OCI-LY7 (cell line): ENCODE results near the gene STMN3. TPM values are rescaled to one million over a fixed set of nuclear protein-coding genes. Genes with fewer than 3 reads are reported as not detected.
"Not testable (repeated sequence)": the region's sequence is repeated elsewhere in the genome, so short reads cannot be mapped to it uniquely, and the experiment has no call there.

Experiments used
- BruUV-seq: library from RNA; stranded (reverse); fragments of 400-500 nt; replicated peaks from 2 replicates; lab custom pipeline; 2021; lab: Mats Ljungman, UMichigan
- CTCF ChIA-PET: fragments of 300-600 bp; sonication (Branson Sonifier 250); formaldehyde crosslinking; loops from one replicate; lab custom pipeline; 2022; ENCODE audit warnings: antibody characterized with exemption; ENCODE audit not compliant: unreplicated experiment; lab: Charles Lee
- POLR2A ChIA-PET: fragments of 300-600 bp; sonication (Branson Sonifier 250); formaldehyde crosslinking; loops from one replicate; lab custom pipeline; 2022; ENCODE audit warnings: antibody characterized with exemption; lab: Charles Lee
- DNase-seq: peaks from one replicate; pipeline ENCODE4 v3.0.0-alpha.2; 2015; ENCODE audit warnings: low spot score
- H2AFZ ChIP-seq: fragments of 200-600 bp; sonication (generic), shearing (Covaris generic); 2 replicates; pipeline ENCODE4 v1.6.1; 2014; ENCODE audit warnings: mild to moderate bottlenecking, antibody characterized with exemption, low read length, moderate library complexity
- H3K27ac ChIP-seq: fragments of 200-600 bp; sonication (generic); 2 replicates; pipeline ENCODE4 v1.5.1; 2014; ENCODE audit warnings: mixed run types, low read depth, mild to moderate bottlenecking, moderate library complexity, low read length, inconsistent platforms; ENCODE audit not compliant: poor library complexity, severe bottlenecking
- H3K36me3 ChIP-seq: fragments of 200-600 bp; sonication (generic); 2 replicates; pipeline ENCODE4 v1.6.1; 2014; ENCODE audit warnings: mild to moderate bottlenecking, antibody characterized with exemption, low read length, moderate library complexity, mixed read lengths; ENCODE audit not compliant: insufficient read depth
- H3K4me1 ChIP-seq: fragments of 200-600 bp; sonication (generic); 2 replicates; pipeline ENCODE4 v1.5.1; 2014; ENCODE audit warnings: mild to moderate bottlenecking, low read length; ENCODE audit not compliant: insufficient read depth, poor library complexity, severe bottlenecking
- H3K4me2 ChIP-seq: fragments of 200-600 bp; sonication (generic); 2 replicates; pipeline ENCODE4 v1.6.1; 2014; ENCODE audit warnings: mild to moderate bottlenecking, low read length
- H3K4me3 ChIP-seq: fragments of 200-600 bp; sonication (generic); 2 replicates; pipeline ENCODE4 v1.5.1; 2014; ENCODE audit warnings: mild to moderate bottlenecking, low read depth, low read length; ENCODE audit not compliant: poor library complexity, severe bottlenecking
- H3K79me2 ChIP-seq: fragments of 200-600 bp; sonication (generic); 2 replicates; pipeline ENCODE4 v1.6.1; 2016; ENCODE audit warnings: low read depth, mild to moderate bottlenecking, low read length, moderate library complexity, mixed read lengths; ENCODE audit not compliant: insufficient read depth
- H3K9me2 ChIP-seq: fragments of 200-600 bp; sonication (generic); 2 replicates; pipeline ENCODE4 v1.6.1; 2016; ENCODE audit warnings: mild to moderate bottlenecking, low read length, mixed read lengths; ENCODE audit not compliant: insufficient read depth
- H3K9me3 ChIP-seq: fragments of 200-600 bp; sonication (generic); 2 replicates; pipeline ENCODE4 v1.6.1; 2014; ENCODE audit warnings: mild to moderate bottlenecking, mixed run types, low read length, mixed read lengths
- H4K20me1 ChIP-seq: fragments of 200-600 bp; sonication (generic); 2 replicates; pipeline ENCODE4 v1.6.1; 2014; ENCODE audit warnings: mild to moderate bottlenecking, antibody characterized with exemption, low read length, moderate library complexity, mixed read lengths; ENCODE audit not compliant: insufficient read depth
- EZH2phosphoT487 ChIP-seq: fragments of 200-600 bp; sonication (generic); IDR thresholded peaks from 2 replicates; pipeline ENCODE4 v1.6.1; 2018; ENCODE audit warnings: low read depth, borderline replicate concordance, mild to moderate bottlenecking, mixed run types, antibody characterized with exemption, low read length, moderate library complexity, mixed read lengths
- intact Hi-C: fragments of 100-400 bp; cut with micrococcal nuclease; formaldehyde crosslinking; loops from one replicate; pipeline ENCODE4 v1.10.0; 2022; ENCODE audit not compliant: unreplicated experiment
- total RNA-seq, 2 experiments: library from RNA; depleted of rRNA in 1 of 2; stranded (reverse); fragments of >200 nt in 1 of 2; shearing (Covaris generic) in 1 of 2; gene quantifications; 2 replicates each; pipeline ENCODE4 v1.2.3, GENCODE V29; 2014 to 2022
- TF ChIP-seq, protein P1 (sequence below): fragments of 200-600 bp; sonication (generic); conservative IDR thresholded peaks from 2 replicates; pipeline ENCODE4 v1.5.1; 2014; ENCODE audit warnings: mild to moderate bottlenecking, antibody characterized with exemption, low read length, moderate library complexity, mixed read lengths

Gene STMN3
- total RNA-seq, 2 experiments from 2014 or later = 6.7 TPM

DNA sequence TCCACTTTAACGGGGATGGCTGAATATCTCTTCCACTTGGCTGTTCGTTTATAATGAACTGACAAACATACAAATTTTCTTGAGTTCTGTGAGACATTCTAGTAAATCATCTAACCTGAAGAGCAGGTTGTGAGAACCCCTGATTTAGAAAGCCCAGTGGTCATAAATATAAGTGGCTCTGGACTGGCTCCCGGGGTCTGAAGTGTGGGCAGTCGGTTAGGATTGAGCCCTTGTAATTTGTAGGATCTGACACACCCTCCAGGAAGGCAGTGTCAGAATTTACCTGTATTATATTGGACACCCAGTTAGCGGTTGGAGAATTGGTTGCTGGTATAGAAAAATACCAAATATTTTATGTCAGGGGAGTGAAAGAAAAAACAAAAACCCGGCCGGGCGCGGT lies 19.5 kb downstream of the STMN3 start:
- no peak for DNase-seq
- Histone ChIP-seq H4K20me1 (no peaks in the 10 kb centered on the region), H3K36me3 (peaks cover 7% of the 10 kb centered on the region; the same call in 1 of the 2 replicates), H3K9me2 (no peaks in the 10 kb centered on the region), H3K79me2 (peaks cover 3% of the 10 kb centered on the region), H2AFZ (no peak overlapping the region), H3K4me1 (peaks cover 16% of the 10 kb centered on the region), H3K9me3 (no peaks in the 10 kb centered on the region), H3K27ac (no peak overlapping the region), H3K4me3 (no peak overlapping the region), H3K4me2 (no peak overlapping the region)
- POLR2A ChIA-PET = interaction anchor here (0.7 kb wide), 1 partner anchor 59 kb away, joined by 3 read pairs; no protein-coding TSS in a partner anchor
- CTCF ChIA-PET = no interaction called here
- TF ChIP-seq EZH2phosphoT487 = no peak
- TF ChIP-seq, protein P1, sequence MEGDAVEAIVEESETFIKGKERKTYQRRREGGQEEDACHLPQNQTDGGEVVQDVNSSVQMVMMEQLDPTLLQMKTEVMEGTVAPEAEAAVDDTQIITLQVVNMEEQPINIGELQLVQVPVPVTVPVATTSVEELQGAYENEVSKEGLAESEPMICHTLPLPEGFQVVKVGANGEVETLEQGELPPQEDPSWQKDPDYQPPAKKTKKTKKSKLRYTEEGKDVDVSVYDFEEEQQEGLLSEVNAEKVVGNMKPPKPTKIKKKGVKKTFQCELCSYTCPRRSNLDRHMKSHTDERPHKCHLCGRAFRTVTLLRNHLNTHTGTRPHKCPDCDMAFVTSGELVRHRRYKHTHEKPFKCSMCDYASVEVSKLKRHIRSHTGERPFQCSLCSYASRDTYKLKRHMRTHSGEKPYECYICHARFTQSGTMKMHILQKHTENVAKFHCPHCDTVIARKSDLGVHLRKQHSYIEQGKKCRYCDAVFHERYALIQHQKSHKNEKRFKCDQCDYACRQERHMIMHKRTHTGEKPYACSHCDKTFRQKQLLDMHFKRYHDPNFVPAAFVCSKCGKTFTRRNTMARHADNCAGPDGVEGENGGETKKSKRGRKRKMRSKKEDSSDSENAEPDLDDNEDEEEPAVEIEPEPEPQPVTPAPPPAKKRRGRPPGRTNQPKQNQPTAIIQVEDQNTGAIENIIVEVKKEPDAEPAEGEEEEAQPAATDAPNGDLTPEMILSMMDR = no peak
- BruUV-seq = no TSS peak
- intact Hi-C loops = no loop called here

DNA sequence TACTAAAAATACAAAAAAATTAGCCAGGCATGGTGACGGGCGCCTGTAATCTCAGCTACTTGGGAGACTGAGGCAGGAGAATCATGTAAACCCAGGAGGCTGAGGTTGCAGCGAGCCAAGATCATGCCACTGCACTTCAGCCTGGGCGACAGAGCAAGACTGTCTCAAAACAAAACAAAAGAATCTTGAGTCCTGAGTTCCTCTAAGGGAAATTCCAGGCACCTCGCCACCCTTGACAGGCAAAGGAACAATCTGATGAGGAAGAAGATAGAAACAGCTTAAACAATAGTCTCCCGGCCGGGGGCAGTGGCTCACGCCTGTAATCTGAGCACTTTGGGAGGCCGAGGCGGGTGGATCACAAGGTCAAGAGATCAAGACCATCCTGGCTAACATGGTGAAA lies 21.8 kb downstream of the STMN3 start:
- H3K4me2 ChIP-seq, H3K4me3 ChIP-seq, intact Hi-C loops, BruUV-seq, DNase-seq, H2AFZ ChIP-seq, H3K27ac ChIP-seq, POLR2A ChIA-PET, H3K9me2 ChIP-seq, H3K9me3 ChIP-seq, H4K20me1 ChIP-seq: not testable (repeated sequence)
- CTCF ChIA-PET = interaction anchor here (1.3 kb wide), 1 partner anchor 10 kb away, joined by 3 read pairs; no protein-coding TSS in a partner anchor
- peaks cover 21% of the 10 kb centered on the region for H3K79me2 ChIP-seq
- H3K4me1 ChIP-seq = peaks cover 20% of the 10 kb centered on the region
- peaks cover 12% of the 10 kb centered on the region; the same call in 1 of the 2 replicates for H3K36me3 ChIP-seq

DNA sequence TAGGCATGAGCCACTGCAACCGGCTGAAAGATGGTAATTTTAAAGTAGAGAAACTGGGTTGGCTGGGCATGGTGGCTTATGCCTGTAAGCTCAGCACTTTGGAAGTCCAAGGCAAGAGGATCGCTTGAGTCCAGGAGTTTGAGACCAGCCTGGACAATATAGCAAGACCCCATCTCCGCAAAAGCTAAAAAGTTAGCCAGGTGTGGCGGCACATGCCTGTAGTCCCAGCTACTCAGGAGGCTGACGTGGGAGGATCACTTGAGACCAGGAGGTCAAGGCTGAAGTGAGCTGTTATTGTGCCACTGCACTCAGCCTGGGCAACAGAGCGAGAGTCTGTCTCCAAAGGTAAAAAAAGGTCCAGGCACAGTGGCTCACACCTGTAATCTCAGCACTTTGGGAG lies 22.3 kb downstream of the STMN3 start:
- peaks cover 25% of the 10 kb centered on the region for H3K79me2 ChIP-seq
- H3K4me1 ChIP-seq = peaks cover 21% of the 10 kb centered on the region
- H3K9me2 ChIP-seq, intact Hi-C loops, H3K4me3 ChIP-seq, H3K4me2 ChIP-seq, BruUV-seq, DNase-seq, H3K27ac ChIP-seq, H4K20me1 ChIP-seq, CTCF ChIA-PET, H3K9me3 ChIP-seq, H2AFZ ChIP-seq: not testable (repeated sequence)
- H3K36me3 ChIP-seq = peaks cover 12% of the 10 kb centered on the region; the same call in 1 of the 2 replicates
- POLR2A ChIA-PET = interaction anchor here (0.6 to 2.2 kb wide), 2 partner anchors 9 to 11 kb away, joined by 4 to 5 read pairs; no protein-coding TSS in a partner anchor
